SK-N-SH (cell line): ENCODE results near the gene FBXL5. TPM values are rescaled to one million over a fixed set of nuclear protein-coding genes. Genes with fewer than 3 reads are reported as not detected.

Experiments
- CTCF ChIA-PET: fragments of 300-600, 350-600 bp; formaldehyde crosslinking; extraction: SDS; loops from one replicate; lab custom pipeline; 2021; lab: Yijun Ruan, JAX
- POLR2A ChIA-PET: fragments of 350-600 bp; sonication (Branson Sonifier 250); formaldehyde crosslinking; extraction: SDS; loops from one replicate; lab custom pipeline; 2020; ENCODE audit warnings: antibody characterized with exemption, inconsistent platforms; lab: Yijun Ruan, JAX
- DNase-seq: peaks from one replicate; pipeline ENCODE4 v3.0.0; 2012
- H2AFZ ChIP-seq: fragments of 200-600 bp; sonication (generic); 2 replicates; pipeline ENCODE4 v1.8.1; 2016; ENCODE audit warnings: antibody characterized with exemption, mild to moderate bottlenecking, low read depth
- H3F3A ChIP-seq: fragments of 200-600 bp; sonication (generic); replicated peaks from 2 replicates; pipeline ENCODE3; 2016; ENCODE audit warnings: antibody characterized with exemption, mild to moderate bottlenecking; ENCODE audit not compliant: insufficient read depth
- H3K27ac ChIP-seq, 2 experiments: fragments of 200-500 bp in 1 of 2; fragments of 200-600 bp in 1 of 2; sonication (Bioruptor generic) in 1 of 2; sonication (generic), shearing (Covaris generic) in 1 of 2; 2 replicates each; pipeline versions ENCODE4 v1.5.1 to v1.6.1; 2014 to 2016; ENCODE audit warnings: low read depth in 2 of 2, inconsistent platforms in 1 of 2, low read length in 1 of 2, mild to moderate bottlenecking in 1 of 2, mixed read lengths in 1 of 2
- H3K27me3 ChIP-seq: fragments of 200-600 bp; sonication (generic), shearing (Covaris generic); 2 replicates; pipeline ENCODE4 v1.6.1; 2016; ENCODE audit warnings: mixed run types; ENCODE audit not compliant: insufficient read depth
- H3K36me3 ChIP-seq, 2 experiments: fragments of 200-500 bp in 1 of 2; fragments of 200-600 bp in 1 of 2; sonication (Bioruptor generic) in 1 of 2; sonication (generic) in 1 of 2; replicated peaks in 1 of 2; 2 replicates each; pipeline versions ENCODE3 to v1.5.1; 2014 to 2016; ENCODE audit warnings: low read length in 1 of 2, mild to moderate bottlenecking in 1 of 2; ENCODE audit not compliant: insufficient read depth in 2 of 2, control insufficient read depth in 1 of 2
- H3K4me1 ChIP-seq, 2 experiments: fragments of 200-500 bp in 1 of 2; fragments of 200-600 bp in 1 of 2; sonication (Bioruptor generic) in 1 of 2; sonication (generic), shearing (Covaris generic) in 1 of 2; 2 replicates each; pipeline versions ENCODE4 v1.5.1 to v1.6.1; 2014 to 2016; ENCODE audit warnings: low read depth in 1 of 2, low read length in 1 of 2, mixed run types in 1 of 2; ENCODE audit not compliant: insufficient read depth in 2 of 2, control insufficient read depth in 1 of 2
- H3K4me2 ChIP-seq: fragments of 200-600 bp; sonication (generic), shearing (Covaris generic); 2 replicates; pipeline ENCODE4 v1.6.1; 2017; ENCODE audit warnings: mixed run types
- H3K4me3 ChIP-seq, 2 experiments: fragments of 200-500 bp in 1 of 2; fragments of 200-600 bp in 1 of 2; sonication (Bioruptor generic) in 1 of 2; sonication (generic), shearing (Covaris generic) in 1 of 2; 2 replicates each; pipeline versions ENCODE4 v1.5.1 to v1.8.1; 2014 to 2016; ENCODE audit warnings: low read depth in 2 of 2, inconsistent platforms in 1 of 2, low read length in 1 of 2, mild to moderate bottlenecking in 1 of 2, mixed read lengths in 1 of 2, moderate library complexity in 1 of 2
- H3K79me2 ChIP-seq: fragments of 200-600 bp; sonication (generic); 2 replicates; pipeline ENCODE4 v1.8.1; 2017; ENCODE audit warnings: mild to moderate bottlenecking; ENCODE audit not compliant: insufficient read depth
- H3K9ac ChIP-seq: fragments of 200-600 bp; sonication (generic); 2 replicates; pipeline ENCODE4 v1.6.1; 2017; ENCODE audit warnings: mixed run types
- H3K9me2 ChIP-seq: fragments of 200-600 bp; sonication (generic); 2 replicates; pipeline ENCODE4 v1.6.1; 2017; ENCODE audit warnings: mixed run types
- H3K9me3 ChIP-seq: fragments of 200-600 bp; sonication (generic); 2 replicates; pipeline ENCODE4 v1.6.1; 2017; ENCODE audit warnings: mixed run types, mild to moderate bottlenecking, moderate library complexity
- H4K20me1 ChIP-seq: fragments of 200-600 bp; sonication (generic); 2 replicates; pipeline ENCODE4 v1.6.1; 2017; ENCODE audit warnings: mild to moderate bottlenecking, mixed run types; ENCODE audit not compliant: insufficient read depth
- ELF1 ChIP-seq: IDR thresholded peaks from 2 replicates; pipeline ENCODE4 v1.4.0; 2012
- EP300 ChIP-seq, 2 experiments: IDR thresholded peaks; 2 replicates each; pipeline versions ENCODE4 v1.4.0 to v1.6.1; 2012; ENCODE audit warnings: borderline replicate concordance in 1 of 2, low read depth in 1 of 2, low read length in 1 of 2
- EZH2phosphoT487 ChIP-seq: fragments of 200-600 bp; sonication (generic); IDR thresholded peaks from 2 replicates; pipeline ENCODE4 v1.6.1; 2017; ENCODE audit warnings: low read depth, mixed run types, mild to moderate bottlenecking, antibody characterized with exemption, moderate library complexity, borderline replicate concordance
- FOSL2 ChIP-seq: IDR thresholded peaks from 2 replicates; pipeline ENCODE4 v1.4.0; 2012; ENCODE audit warnings: low read depth, mild to moderate bottlenecking, moderate library complexity, borderline replicate concordance
- FOXJ3 ChIP-seq: sonication (generic); formaldehyde crosslinking; IDR thresholded peaks from 2 replicates; pipeline ENCODE4 v1.5.1; 2020; ENCODE audit warnings: mild to moderate bottlenecking, missing genetic modification reagents
- FOXM1 ChIP-seq: IDR thresholded peaks from 2 replicates; pipeline ENCODE4 v1.4.0; 2012; ENCODE audit warnings: low read depth, mild to moderate bottlenecking
- GABPA ChIP-seq: IDR thresholded peaks from 2 replicates; pipeline ENCODE4 v1.4.0; 2012; ENCODE audit warnings: low read depth, mild to moderate bottlenecking
- MEF2A ChIP-seq: IDR thresholded peaks from 2 replicates; pipeline ENCODE4 v1.4.0; 2012; ENCODE audit warnings: low read depth, borderline replicate concordance
- NRF1 ChIP-seq: IDR thresholded peaks from 2 replicates; pipeline ENCODE4 v1.6.1; 2012; ENCODE audit warnings: low read depth, mild to moderate bottlenecking, low read length
- RAD21 ChIP-seq: IDR thresholded peaks from 2 replicates; pipeline ENCODE4 v1.6.1; 2012; ENCODE audit warnings: mild to moderate bottlenecking, low read length
- RCOR1 ChIP-seq: fragments of 150-350 bp; IDR thresholded peaks from 2 replicates; pipeline ENCODE4 v1.6.1; 2017; ENCODE audit warnings: antibody characterized with exemption, low read length
- RXRA ChIP-seq: IDR thresholded peaks from 2 replicates; pipeline ENCODE4 v1.4.0; 2012; ENCODE audit warnings: low read depth, mild to moderate bottlenecking, borderline replicate concordance
- TCF12 ChIP-seq: IDR thresholded peaks from 2 replicates; pipeline ENCODE4 v1.4.0; 2012
- YY1 ChIP-seq: IDR thresholded peaks from 2 replicates; pipeline ENCODE4 v1.4.0; 2012; ENCODE audit warnings: low read depth, mild to moderate bottlenecking
- WGBS: methylation state at CpG from one replicate; pipeline ENCODE4 v1.1.6; 2017; ENCODE audit warnings: low lambda C conversion rate; 5-methylcytosine and 5-hydroxymethylcytosine counted together
- polyA plus RNA-seq, 3 experiments: library from polyadenylated mRNA; depleted of rRNA; stranded (reverse); fragments of >200 nt; gene quantifications; 2 replicates each; pipeline ENCODE4 v1.2.3, GENCODE V29; 2012
- TF ChIP-seq, protein P1 (sequence below): IDR thresholded peaks from 2 replicates; pipeline ENCODE4 v1.4.0; 2012; ENCODE audit warnings: low read depth, borderline replicate concordance
- TF ChIP-seq, protein P2 (sequence below): IDR thresholded peaks from 2 replicates; pipeline ENCODE4; 2012
- TF ChIP-seq, protein P3 (sequence below): fragments of 150-350 bp; IDR thresholded peaks from 2 replicates; pipeline ENCODE4 v1.6.1; 2017; ENCODE audit warnings: antibody characterized with exemption, low read length, low read depth, borderline replicate concordance
- TF ChIP-seq, protein P4 (sequence below): fragments of 200-600 bp; sonication (generic); IDR thresholded peaks from 2 replicates; pipeline ENCODE4 v1.6.1; 2017; ENCODE audit warnings: antibody characterized with exemption, mild to moderate bottlenecking, moderate library complexity
- TF ChIP-seq, protein P5 (sequence below): IDR thresholded peaks from 2 replicates; pipeline ENCODE4 v1.4.0; 2012; ENCODE audit warnings: low read depth, borderline replicate concordance
- TF ChIP-seq, protein P6 (sequence below): fragments of 150-350 bp; IDR thresholded peaks from 2 replicates; pipeline ENCODE4 v1.6.1; 2016; ENCODE audit warnings: mild to moderate bottlenecking, low read depth, low read length

Gene FBXL5
- polyA plus RNA-seq, 1 of the 3 experiments (the other 2 are of a cell fraction), result 13.5 TPM

DNA sequence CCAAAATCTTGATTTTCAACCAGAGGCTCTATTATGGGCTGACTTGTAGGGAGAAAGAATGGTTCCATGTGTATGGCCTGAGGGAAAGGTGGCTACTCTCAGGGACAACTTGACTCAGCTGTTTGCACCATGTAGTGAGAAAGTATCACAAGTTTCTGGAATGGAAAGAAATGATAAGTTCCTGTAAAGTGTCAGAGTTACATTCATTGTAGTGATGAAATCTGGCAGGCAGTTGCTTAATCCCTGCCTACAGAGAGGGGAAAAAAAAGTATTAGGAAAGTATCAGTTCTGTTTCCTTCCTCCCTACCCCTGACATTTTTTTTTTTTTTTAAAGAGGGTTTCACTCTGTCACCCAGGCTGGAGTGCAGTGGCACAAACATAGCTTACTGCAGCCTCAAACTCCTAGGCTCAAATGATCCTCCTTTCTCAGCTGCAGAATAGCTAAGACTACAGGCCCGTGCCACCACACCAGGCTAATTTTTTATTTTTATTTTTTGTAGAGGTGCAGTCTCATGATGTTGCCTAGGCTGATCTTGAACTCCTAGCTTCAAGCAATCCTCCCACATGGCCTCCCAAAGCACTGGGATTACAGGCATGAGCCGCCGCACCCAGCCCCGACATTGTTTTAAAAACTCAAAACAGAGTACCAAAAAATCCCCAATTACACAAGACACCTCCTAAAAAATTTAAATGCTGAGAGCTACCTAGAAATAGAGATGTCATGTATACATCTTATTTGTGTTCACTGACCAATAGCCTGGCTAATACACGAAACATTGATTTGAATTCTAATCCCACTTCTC is 4.8 kb upstream of the FBXL5 start (continued):
- TF ChIP-seq, protein P1, sequence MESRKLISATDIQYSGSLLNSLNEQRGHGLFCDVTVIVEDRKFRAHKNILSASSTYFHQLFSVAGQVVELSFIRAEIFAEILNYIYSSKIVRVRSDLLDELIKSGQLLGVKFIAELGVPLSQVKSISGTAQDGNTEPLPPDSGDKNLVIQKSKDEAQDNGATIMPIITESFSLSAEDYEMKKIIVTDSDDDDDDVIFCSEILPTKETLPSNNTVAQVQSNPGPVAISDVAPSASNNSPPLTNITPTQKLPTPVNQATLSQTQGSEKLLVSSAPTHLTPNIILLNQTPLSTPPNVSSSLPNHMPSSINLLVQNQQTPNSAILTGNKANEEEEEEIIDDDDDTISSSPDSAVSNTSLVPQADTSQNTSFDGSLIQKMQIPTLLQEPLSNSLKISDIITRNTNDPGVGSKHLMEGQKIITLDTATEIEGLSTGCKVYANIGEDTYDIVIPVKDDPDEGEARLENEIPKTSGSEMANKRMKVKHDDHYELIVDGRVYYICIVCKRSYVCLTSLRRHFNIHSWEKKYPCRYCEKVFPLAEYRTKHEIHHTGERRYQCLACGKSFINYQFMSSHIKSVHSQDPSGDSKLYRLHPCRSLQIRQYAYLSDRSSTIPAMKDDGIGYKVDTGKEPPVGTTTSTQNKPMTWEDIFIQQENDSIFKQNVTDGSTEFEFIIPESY, result no peak
- TF ChIP-seq RAD21 (no peak), MEF2A (no peak), GABPA (no peak), YY1 (no peak)

DNA sequence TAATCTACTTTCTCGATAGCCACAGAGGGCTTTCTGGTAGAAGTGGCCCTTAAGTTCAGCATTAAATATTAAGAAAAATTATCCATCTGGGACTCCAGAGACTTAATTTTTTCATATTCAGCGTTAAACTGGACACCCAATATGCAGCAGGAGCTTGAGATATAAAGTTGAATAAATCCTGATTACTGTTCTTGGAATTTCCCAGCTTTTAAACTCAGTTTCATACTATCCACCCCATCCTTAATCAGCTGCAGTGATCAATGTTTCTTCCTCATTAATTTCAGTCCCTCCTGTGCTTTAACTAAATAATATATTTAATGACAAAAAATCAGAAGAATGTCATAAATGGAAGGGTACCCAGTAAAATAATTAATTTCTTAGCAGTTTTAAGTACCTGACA is 3.6 kb upstream of the FBXL5 start:
- no peak for DNase-seq

More for the DNA sequence above, 3.6 kb upstream of the FBXL5 start:
- Histone ChIP-seq H2AFZ (no peak overlapping the region), H3K9me2 (no peaks in the 10 kb centered on the region), H3K9ac (no peak overlapping the region), H3F3A (peaks cover 25% of the 10 kb centered on the region), H3K9me3 (no peaks in the 10 kb centered on the region), H3K27me3 (no peaks in the 10 kb centered on the region), H3K79me2 (peaks cover 14% of the 10 kb centered on the region), H3K27ac (no peak overlapping the region), H4K20me1 (no peaks in the 10 kb centered on the region), H3K4me3 (no peak overlapping the region), H3K36me3 (peaks cover 6 to 7% of the 10 kb centered on the region in 2 experiments), H3K4me2 (no peak overlapping the region), H3K4me1 (peaks cover 0 to 7% of the 10 kb centered on the region in 2 experiments; a peak in 2 of 4 replicates)
- POLR2A ChIA-PET, result no interaction called here
- TF ChIP-seq, protein P2, sequence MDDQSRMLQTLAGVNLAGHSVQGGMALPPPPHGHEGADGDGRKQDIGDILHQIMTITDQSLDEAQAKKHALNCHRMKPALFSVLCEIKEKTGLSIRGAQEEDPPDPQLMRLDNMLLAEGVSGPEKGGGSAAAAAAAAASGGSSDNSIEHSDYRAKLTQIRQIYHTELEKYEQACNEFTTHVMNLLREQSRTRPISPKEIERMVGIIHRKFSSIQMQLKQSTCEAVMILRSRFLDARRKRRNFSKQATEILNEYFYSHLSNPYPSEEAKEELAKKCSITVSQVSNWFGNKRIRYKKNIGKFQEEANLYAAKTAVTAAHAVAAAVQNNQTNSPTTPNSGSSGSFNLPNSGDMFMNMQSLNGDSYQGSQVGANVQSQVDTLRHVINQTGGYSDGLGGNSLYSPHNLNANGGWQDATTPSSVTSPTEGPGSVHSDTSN, result no peak
- TF ChIP-seq RCOR1 (no peak), NRF1 (no peak), RAD21 (no peak), FOXM1 (no peak), FOSL2 (no peak), EZH2phosphoT487 (no peak), MEF2A (no peak), EP300 (IDR thresholded peaks at IDR 0.05; ENCODE audit: borderline replicate concordance in 1 of 2, low read depth in 1 of 2, low read length in 1 of 2) (no peak), FOXJ3 (CRISPR knock-in tag) (no peak), TCF12 (no peak), GABPA (no peak), RXRA (no peak), ELF1 (no peak)
- TF ChIP-seq, protein P1, result no peak
- TF ChIP-seq, protein P3, sequence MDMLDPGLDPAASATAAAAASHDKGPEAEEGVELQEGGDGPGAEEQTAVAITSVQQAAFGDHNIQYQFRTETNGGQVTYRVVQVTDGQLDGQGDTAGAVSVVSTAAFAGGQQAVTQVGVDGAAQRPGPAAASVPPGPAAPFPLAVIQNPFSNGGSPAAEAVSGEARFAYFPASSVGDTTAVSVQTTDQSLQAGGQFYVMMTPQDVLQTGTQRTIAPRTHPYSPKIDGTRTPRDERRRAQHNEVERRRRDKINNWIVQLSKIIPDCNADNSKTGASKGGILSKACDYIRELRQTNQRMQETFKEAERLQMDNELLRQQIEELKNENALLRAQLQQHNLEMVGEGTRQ, result no peak
- TF ChIP-seq, protein P4, sequence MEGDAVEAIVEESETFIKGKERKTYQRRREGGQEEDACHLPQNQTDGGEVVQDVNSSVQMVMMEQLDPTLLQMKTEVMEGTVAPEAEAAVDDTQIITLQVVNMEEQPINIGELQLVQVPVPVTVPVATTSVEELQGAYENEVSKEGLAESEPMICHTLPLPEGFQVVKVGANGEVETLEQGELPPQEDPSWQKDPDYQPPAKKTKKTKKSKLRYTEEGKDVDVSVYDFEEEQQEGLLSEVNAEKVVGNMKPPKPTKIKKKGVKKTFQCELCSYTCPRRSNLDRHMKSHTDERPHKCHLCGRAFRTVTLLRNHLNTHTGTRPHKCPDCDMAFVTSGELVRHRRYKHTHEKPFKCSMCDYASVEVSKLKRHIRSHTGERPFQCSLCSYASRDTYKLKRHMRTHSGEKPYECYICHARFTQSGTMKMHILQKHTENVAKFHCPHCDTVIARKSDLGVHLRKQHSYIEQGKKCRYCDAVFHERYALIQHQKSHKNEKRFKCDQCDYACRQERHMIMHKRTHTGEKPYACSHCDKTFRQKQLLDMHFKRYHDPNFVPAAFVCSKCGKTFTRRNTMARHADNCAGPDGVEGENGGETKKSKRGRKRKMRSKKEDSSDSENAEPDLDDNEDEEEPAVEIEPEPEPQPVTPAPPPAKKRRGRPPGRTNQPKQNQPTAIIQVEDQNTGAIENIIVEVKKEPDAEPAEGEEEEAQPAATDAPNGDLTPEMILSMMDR, result no peak
- TF ChIP-seq, protein P5, sequence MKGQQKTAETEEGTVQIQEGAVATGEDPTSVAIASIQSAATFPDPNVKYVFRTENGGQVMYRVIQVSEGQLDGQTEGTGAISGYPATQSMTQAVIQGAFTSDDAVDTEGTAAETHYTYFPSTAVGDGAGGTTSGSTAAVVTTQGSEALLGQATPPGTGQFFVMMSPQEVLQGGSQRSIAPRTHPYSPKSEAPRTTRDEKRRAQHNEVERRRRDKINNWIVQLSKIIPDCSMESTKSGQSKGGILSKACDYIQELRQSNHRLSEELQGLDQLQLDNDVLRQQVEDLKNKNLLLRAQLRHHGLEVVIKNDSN, result no peak
- TF ChIP-seq, protein P6, sequence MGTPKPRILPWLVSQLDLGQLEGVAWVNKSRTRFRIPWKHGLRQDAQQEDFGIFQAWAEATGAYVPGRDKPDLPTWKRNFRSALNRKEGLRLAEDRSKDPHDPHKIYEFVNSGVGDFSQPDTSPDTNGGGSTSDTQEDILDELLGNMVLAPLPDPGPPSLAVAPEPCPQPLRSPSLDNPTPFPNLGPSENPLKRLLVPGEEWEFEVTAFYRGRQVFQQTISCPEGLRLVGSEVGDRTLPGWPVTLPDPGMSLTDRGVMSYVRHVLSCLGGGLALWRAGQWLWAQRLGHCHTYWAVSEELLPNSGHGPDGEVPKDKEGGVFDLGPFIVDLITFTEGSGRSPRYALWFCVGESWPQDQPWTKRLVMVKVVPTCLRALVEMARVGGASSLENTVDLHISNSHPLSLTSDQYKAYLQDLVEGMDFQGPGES, result no peak
- CTCF ChIA-PET, result interaction anchor here (1.3 kb wide), 1 partner anchor 202 kb away, joined by 3 read pairs; no protein-coding TSS in a partner anchor
- WGBS, result 96% methylated on average over 2 of the region's 2 CpGs
